Measurements from ENCODE around the gene SLC39A7. TPM values are rescaled to one million over a fixed set of nuclear protein-coding genes. Genes with fewer than 3 reads are reported as not detected.
A peak's percentile ranks its signal among the peaks of the same experiment; 100 is the strongest.

The SLC39A7 gene
- total RNA-seq, 4 donors from 2014 or later, result 54.6 to 79.9 (median 66.4) TPM

DNA sequence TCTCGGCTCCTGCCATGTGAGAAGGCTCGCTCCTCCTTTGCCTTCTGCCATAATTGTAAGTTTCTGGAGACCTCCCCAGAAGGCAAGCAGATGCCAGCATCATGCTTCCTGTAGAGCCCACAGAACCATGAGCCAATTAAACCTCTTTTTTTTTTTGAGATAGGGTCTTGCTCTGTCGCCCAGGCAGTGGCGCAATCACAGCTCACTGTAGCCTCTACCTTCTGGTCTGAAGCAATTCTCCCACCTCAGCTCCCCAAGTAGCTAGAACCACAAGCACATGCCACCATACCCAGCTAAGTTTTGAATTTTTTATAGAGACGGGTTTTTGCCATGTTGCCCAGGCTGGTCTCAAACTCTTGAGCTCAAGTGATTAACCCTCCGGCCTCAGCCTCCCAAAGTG is 36.2 kb downstream of the SLC39A7 start:
- TF ChIP-seq POLR2AphosphoS5 (IDR thresholded peaks at IDR 0.05), result no peak
- no peak for TF ChIP-seq POLR2A (IDR thresholded peaks at IDR 0.05)
- 76 to 92% methylated on average over 4 to 6 of the region's 6 CpGs for WGBS, 2 donors (ENCODE audit: low coverage in 1 of 2)
- H3K27ac ChIP-seq, result no peak overlapping the region
- H3K36me3 ChIP-seq, result no peaks in the 10 kb centered on the region
- ATAC-seq, result no peak
- no peak overlapping the region for H3K4me3 ChIP-seq
- no peaks in the 10 kb centered on the region for H3K4me1 ChIP-seq
- peaks cover 71% of the 10 kb centered on the region for H3K27me3 ChIP-seq
- H3K9me3 ChIP-seq, result no peaks in the 10 kb centered on the region

DNA sequence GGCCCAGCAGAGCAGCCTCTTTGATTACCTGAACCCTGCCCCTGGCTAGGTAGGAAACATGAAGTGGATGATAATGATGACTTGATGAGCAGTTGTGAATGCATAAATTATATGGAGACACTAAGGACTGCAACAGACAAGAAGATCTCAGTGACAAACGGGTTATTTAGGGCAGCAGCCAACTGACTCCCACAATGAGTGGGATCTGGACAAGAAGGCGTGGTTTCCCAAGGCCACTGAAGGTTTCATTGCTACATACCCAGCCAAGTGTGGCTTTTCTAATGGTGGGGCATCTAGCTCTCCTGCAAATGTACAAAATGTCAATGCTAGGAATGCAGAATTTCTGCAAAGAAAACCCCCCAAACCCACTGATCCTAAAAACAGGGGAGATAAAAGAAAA is 37.1 kb downstream of the SLC39A7 start:
- 64 to 67% methylated on average over 2 of the region's 2 CpGs for WGBS, 2 donors (ENCODE audit: low coverage in 1 of 2)
- Histone ChIP-seq H3K4me3 (no peak overlapping the region), H3K9me3 (no peaks in the 10 kb centered on the region), H3K36me3 (no peaks in the 10 kb centered on the region), H3K4me1 (no peaks in the 10 kb centered on the region), H3K27me3 (peaks cover 66% of the 10 kb centered on the region), H3K27ac (no peak overlapping the region)
- no peak for TF ChIP-seq POLR2AphosphoS5 (IDR thresholded peaks at IDR 0.05)
- TF ChIP-seq, protein P1, sequence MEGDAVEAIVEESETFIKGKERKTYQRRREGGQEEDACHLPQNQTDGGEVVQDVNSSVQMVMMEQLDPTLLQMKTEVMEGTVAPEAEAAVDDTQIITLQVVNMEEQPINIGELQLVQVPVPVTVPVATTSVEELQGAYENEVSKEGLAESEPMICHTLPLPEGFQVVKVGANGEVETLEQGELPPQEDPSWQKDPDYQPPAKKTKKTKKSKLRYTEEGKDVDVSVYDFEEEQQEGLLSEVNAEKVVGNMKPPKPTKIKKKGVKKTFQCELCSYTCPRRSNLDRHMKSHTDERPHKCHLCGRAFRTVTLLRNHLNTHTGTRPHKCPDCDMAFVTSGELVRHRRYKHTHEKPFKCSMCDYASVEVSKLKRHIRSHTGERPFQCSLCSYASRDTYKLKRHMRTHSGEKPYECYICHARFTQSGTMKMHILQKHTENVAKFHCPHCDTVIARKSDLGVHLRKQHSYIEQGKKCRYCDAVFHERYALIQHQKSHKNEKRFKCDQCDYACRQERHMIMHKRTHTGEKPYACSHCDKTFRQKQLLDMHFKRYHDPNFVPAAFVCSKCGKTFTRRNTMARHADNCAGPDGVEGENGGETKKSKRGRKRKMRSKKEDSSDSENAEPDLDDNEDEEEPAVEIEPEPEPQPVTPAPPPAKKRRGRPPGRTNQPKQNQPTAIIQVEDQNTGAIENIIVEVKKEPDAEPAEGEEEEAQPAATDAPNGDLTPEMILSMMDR (IDR thresholded peaks at IDR 0.05), result no peak
- no peak for ATAC-seq

DNA sequence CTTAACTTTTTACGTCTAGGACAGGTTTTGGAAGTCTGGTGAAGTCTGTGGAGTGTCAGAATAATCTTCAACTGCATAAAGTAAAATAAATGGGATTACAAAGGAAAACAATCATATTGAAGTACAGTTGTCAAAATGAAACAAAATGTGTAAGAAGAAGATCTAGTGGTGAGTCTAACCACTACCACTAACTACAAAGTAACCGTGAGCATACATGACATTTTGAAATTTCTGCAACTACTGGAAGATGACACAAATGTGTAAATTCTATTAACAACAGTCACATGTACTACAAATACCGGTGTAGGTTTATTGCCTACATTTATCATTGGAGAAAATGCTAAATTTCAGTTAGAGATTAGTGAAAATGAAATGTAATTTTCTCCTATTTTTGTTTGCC is 41.3 kb downstream of the SLC39A7 start:
- Histone ChIP-seq H3K36me3 (no peaks in the 10 kb centered on the region), H3K9me3 (no peaks in the 10 kb centered on the region), H3K27me3 (peaks cover 51% of the 10 kb centered on the region), H3K27ac (no peak overlapping the region), H3K4me3 (no peak overlapping the region), H3K4me1 (no peaks in the 10 kb centered on the region)
- TF ChIP-seq, protein P1 (IDR thresholded peaks at IDR 0.05), result no peak
- TF ChIP-seq POLR2A (IDR thresholded peaks at IDR 0.05), result no peak
- no peak for ATAC-seq
- 44 to 47% methylated on average over 3 of the region's 3 CpGs for WGBS, 2 donors (ENCODE audit: low coverage in 1 of 2)

DNA sequence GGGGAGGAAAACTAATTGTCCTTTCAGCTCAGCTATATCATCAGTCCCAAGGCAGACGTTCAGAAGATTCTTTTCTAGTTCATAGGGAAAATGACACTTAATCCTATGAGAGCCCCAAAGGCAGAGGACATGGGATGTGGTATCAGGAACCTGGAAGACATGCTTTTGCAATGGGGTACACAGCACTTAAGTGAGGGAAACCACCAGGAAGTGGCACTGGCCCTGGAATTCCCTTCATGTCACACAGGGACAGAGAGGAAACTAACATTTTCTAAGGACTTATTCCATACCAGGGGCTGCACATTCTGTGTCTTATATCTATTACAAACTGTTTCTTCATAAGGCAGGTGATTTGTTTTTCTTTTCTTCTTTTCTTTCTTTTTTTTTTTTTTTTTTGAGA is 42.8 kb downstream of the SLC39A7 start:
- Histone ChIP-seq H3K4me1 (peaks cover 0 to 9% (median 6%) of the 10 kb centered on the region in 3 donors), H3K9me3 (no peaks in the 10 kb centered on the region), H3K27me3 (peaks cover 40% of the 10 kb centered on the region), H3K27ac (no peak overlapping the region), H3K36me3 (no peaks in the 10 kb centered on the region), H3K4me3 (no peak overlapping the region)
- WGBS, 2 donors (ENCODE audit: low coverage in 1 of 2), result 13 to 50% methylated on average over 1 of the region's 1 CpG
- no peak for ATAC-seq
- no peak for TF ChIP-seq POLR2AphosphoS5 (IDR thresholded peaks at IDR 0.05)
- TF ChIP-seq, protein P1 (IDR thresholded peaks at IDR 0.05), result no peak
- no peak for TF ChIP-seq POLR2A (IDR thresholded peaks at IDR 0.05)
- TF ChIP-seq EP300 (IDR thresholded peaks at IDR 0.05), result no peak

DNA sequence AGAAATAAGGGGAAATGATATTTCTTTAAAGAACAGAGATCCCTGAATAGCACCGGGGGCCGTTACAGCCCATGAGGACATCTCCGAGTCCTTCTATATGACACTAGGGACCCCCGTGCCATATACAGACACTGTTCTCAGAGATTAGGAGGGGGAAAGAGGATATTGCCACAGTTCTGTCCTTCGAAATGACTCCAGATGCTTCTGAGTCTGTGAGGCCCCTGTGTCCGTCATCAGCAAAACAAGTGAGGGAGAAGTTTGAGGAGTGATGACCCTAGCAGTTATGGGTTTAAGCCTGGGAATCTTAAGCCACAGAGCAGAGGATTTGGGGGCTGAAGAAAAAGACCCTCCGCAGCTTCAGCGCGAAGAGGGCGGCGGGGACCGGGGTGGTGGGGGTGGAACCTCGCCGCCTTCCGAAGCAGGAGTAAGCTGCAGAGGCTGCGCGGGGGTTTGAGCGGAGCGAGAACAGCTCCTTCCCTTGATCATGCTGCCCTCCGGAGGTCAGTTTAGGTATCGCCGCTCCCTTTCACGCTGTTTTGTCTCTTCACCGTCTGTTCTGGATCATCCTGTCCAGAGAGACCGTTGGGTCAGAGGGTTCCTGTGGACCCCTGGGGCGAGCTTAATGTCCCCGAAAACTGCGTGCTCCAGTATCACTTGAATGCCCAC is 47.4 kb downstream of the SLC39A7 start:
- Histone ChIP-seq H3K4me1 (peaks cover 3 to 32% (median 20%) of the 10 kb centered on the region in 3 donors), H3K9me3 (no peaks in the 10 kb centered on the region), H3K36me3 (peaks cover 0 to 18% of the 10 kb centered on the region in 2 donors), H3K4me3 (peak overlapping the region; percentile 24 to 57), H3K27me3 (peaks cover 13% of the 10 kb centered on the region), H3K27ac (peak overlapping the region; percentile 86 to 92 (median 88))
- TF ChIP-seq, protein P1 (IDR thresholded peaks at IDR 0.05), result peak; percentile 97 to 99 (median 98)
- TF ChIP-seq POLR2A (IDR thresholded peaks at IDR 0.05) (no peak), POLR2AphosphoS5 (IDR thresholded peaks at IDR 0.05) (peak; percentile 25)
- 3 to 13% methylated on average over 6 to 8 of the region's 28 CpGs for WGBS, 2 donors (ENCODE audit: low coverage in 1 of 2)
- peak; percentile 51 for ATAC-seq

All from gastroesophageal sphincter (tissue), 4 donors.